ENCODE measurements around the gene TSSK2.

The TSSK2 gene

GRCh38 chr22:19172213-19173046 lies 41.3 kb downstream of the TSSK2 start:
- DNase-seq = no peak

- DNase-seq = peak; percentile 46
Measured at GRCh38 chr22:19173047-19174035, 42.2 kb downstream of the TSSK2 start.

GRCh38 chr22:19174106-19175025 lies 43.3 kb downstream of the TSSK2 start:
- DNase-seq = peak; percentile 74

- peak; percentile 41 for DNase-seq
Measured at GRCh38 chr22:19175026-19175601, 44.0 kb downstream of the TSSK2 start.

GRCh38 chr22:19175602-19176174 lies 44.6 kb downstream of the TSSK2 start:
- DNase-seq = peak; percentile 53

- peak; percentile 38 for DNase-seq
Measured at GRCh38 chr22:19176175-19176643, 45.1 kb downstream of the TSSK2 start.

GRCh38 chr22:19176732-19177131 lies 45.6 kb downstream of the TSSK2 start:
- peak; percentile 49 for DNase-seq

- no peak for DNase-seq
Measured at GRCh38 chr22:19177164-19178064, 46.3 kb downstream of the TSSK2 start.

GRCh38 chr22:19178065-19178656 lies 47.1 kb downstream of the TSSK2 start:
- peak; percentile 73 for DNase-seq

- peak; percentile 94 for DNase-seq
Measured at GRCh38 chr22:19178657-19179496, 47.8 kb downstream of the TSSK2 start, which contains the start of gene SLC25A1. Gene SLC25A1, minus strand, starts transcription at chr22:19178736. Its CDS starts 63 bp downstream, at chr22:19178673.

GRCh38 chr22:19179497-19180048 lies 48.5 kb downstream of the TSSK2 start:
- DNase-seq = peak; percentile 90

GRCh38 chr22:19180234-19180633 lies 49.1 kb downstream of the TSSK2 start:
- peak; percentile 50 for DNase-seq

GRCh38 chr22:19180740-19181410 lies 49.8 kb downstream of the TSSK2 start:
- DNase-seq = peak; percentile 43

- no peak for DNase-seq
Measured at GRCh38 chr22:19181786-19182471, 50.8 kb downstream of the TSSK2 start.
